Inferior parietal cortex (tissue), 1 donor: ENCODE results near the gene FABP1.

ENCODE experiments used
- DNase-seq: peaks from one replicate; pipeline ENCODE4 v3.0.0-alpha.2; 2016; ENCODE audit errors: extremely low spot score

FABP1 gene

GRCh38 chr2:88137833-88138232 lies 10.0 kb upstream of the FABP1 start:
- DNase-seq = no peak

DNA sequence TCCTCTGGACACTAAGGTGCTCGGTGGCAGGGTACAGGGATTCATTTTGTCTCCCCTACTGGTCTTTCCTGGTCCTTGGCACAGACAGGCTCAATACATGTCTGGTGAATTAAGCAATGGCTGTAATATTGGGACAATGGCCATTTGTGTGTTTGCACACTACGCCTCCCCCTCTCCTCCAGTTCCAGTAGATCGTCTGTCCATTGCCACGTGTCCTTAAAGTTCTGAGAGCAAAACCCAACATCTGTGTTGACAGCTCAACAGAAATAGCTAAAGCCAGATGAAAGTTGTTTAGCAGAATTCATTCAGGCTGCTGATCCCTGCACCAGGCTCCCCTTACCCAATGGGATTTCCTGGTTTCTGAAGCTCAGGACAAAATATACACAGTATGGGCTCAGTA lies 9.0 kb upstream of the FABP1 start:
- DNase-seq = peak; percentile 61

DNA sequence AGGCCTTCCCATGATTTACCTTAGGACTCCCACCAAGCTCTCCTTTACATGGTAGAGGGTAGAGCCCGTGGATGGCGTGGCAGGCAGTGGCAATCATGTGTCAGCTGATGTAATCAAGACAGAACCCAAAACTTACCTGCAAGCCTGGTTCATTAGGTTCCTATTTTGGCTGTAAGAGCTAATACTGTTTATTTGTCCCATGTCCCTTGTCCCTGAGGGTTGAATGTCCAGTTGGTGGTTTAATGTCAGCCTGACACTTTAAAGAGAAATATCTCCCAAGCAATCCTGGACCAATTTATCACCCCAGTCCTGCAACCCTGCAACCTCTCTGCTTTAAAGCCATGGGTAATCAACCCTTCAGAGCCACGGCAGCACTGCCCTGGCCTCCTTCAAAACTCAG lies 6.0 kb upstream of the FABP1 start:
- DNase-seq = no peak

DNA sequence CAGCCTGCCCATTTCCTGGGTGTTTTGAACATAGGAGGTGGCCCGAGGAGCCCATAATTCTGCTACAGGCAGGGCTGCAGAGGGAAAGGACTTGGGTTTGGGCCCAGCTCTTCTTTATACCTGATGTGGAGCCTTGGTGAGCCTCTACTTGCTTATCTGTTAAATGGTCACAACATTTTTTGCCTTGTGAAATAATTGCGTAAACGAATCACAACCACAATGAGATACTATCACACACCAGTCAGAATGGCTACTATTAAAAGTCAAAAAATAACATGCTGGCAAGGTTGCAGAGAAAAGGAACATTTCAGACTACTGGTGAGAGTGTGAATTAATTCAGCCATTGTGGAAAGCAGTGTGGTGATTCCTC lies 4.1 kb upstream of the FABP1 start:
- no peak for DNase-seq

GRCh38 chr2:88131201-88131998 lies 3.5 kb upstream of the FABP1 start:
- DNase-seq = no peak

- DNase-seq = no peak
Observed at GRCh38 chr2:88129313-88129959, 1.6 kb upstream of the FABP1 start.

- DNase-seq = no peak
Observed at GRCh38 chr2:88128654-88129312, 921 bp upstream of the FABP1 start.

DNA sequence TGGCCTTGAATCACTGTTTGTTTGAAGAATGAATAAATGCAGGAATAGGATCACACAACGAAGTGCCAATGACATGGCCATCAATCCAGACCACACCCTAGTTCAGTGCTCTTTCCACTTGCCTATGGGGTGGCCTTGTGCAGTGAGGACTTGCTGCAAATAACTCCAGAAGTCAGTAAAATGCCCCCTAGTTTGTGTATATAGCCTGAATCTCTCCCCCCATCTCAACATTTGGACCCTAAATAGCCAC lies 299 bp downstream of the FABP1 start:
- DNase-seq = no peak

DNA sequence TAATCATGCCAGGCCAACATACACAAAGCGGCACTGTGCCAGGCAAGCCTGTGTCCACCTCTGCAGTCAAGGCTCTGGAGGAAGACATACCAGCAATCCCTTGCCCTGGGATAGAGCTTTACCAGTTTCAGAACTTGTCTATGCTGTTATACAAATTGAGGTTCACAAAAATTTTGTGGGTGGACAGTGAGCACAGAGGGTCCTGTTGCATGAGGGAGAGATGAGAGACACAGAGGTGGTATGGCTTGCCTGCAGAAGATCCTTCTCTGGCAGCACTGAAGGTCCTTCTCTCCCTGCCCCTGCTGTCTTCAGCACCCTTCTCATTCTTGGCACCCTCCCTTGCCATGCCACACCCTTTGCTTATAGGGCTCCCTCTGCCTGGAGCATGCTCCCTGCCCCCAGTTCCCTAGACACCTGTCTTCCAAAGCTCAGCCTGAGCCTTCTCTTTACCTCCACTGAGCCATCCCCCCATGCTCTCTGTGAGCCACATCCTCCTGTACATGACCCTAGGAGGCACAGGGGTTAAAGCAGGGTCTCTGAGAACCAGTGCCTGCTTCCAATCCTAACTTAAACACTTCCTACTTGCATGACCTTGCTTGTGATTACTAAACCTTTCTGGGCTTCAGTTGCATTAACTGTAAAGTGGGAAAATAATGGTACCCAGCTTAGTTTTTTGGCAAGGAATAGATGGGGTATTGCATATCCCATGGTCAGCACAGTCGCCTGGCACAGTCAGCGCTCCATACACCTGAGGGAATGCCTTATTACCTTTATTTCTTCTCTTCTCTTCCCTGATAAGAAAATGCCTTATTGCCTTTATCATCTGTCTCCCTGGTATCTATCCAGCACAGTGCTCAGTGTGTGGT lies 857 bp downstream of the FABP1 start:
- DNase-seq = no peak

- no peak for DNase-seq
Observed at GRCh38 chr2:88125924-88126771, 1.7 kb downstream of the FABP1 start.

DNA sequence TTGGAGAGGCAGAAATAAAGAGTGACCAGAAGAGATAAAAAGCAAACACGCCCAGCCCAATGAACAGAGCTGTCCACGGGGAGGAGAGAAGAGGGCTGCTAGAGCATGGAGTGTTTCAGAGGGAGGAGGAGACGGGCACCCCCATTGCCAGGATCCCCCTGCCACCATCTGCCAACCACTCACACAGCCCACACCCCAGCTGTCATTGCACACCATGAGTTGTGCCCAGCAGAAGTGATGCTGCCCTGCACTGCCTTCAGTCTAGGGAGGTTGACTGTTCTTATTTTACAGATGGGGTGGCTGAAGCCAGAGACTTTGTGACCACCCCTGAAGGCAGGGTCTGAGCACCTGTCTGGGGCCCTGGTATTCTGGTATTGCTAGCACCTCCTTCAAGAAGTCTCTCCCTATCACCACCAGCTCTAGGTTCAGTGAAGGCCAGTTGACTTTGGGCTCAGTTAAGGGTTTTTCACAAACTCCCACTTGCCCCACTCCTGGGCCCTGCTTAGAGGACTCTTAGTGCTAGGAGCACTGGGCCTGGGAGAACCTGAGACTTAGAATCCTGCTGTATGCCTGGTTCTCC lies 2.4 kb downstream of the FABP1 start:
- no peak for DNase-seq

DNA sequence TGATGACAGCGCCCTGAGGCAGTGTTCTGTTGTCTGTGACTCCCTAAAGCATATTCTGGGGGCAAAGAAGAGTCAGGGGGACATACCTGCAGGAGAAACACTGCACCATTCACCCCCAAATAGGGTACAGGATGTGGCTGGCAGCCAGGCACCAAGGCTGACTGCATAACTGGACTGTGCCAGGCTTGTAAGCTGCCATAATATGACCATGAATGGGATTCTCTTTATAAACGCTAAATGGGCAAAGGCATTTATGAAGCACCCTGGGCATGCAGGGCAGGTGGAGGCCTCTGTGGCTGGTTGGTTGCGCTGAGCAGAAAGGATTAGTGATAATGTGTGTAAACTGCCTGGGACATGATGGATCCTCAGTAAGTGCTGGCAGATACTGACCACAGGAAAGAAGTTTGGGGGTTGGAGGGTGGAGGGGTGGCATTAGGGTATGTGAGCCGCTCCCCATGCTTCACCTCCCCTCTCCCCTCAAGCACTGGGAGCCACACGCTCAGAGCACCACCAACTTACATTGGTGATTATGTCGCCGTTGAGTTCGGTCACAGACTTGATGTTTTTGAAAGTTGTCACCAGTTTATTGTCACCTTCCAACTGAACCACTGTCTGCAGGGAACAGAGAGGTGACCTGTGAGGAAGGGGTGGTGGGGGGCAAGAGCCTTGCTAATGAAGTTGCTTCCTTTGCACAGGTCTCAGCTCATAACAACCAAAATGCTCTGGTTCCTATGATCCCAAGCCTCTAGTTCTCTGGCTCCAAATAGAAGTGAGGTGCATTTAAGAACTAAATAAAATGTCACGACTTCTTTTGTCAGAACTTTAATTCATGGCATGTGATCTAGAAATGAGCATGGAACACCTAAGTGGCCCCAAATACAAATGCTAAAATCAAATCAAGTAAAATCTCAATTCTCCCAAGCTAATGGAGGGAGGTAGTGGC lies 3.6 kb downstream of the FABP1 start:
- DNase-seq = no peak

- DNase-seq = no peak
Observed at GRCh38 chr2:88123164-88123974, 4.5 kb downstream of the FABP1 start.

DNA sequence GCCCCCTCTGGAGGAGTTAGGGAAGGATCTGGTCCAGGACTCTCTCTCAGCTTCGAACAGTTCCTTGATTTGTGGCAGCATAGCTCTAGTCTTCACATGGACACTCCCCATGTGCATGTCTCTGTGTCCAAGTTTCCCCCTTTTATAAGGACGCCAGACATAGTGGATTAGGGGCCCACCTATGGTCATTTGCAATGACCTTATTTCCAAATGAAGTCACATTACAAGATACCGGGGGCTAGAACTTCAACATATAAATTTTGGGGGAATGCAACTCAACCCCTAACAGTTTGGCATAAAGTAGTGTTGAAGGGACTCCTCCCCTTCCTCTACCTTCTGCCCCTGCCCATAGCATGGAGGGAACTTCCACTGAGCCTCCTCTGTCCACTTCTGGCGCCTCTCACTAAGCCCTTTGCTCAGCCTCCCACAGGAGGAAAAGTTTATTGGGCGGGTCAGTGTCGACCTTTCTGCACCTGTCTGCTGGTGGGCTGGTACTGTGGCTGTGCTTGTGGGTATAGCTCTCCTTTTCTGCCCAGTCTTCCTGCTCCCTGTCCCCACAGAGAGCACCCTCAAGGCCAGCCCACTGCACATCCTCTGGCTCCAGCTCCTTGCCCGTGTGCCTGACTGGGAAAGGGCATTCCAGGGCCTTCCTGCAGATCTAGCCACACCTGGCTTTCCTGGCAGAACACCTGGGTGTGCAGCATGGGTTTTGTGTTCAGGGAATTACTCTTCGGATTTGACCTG lies 5.5 kb downstream of the FABP1 start:
- no peak for DNase-seq

GRCh38 chr2:88121678-88122077 lies 6.2 kb downstream of the FABP1 start:
- DNase-seq = no peak

GRCh38 chr2:88117973-88118372 lies 9.9 kb downstream of the FABP1 start:
- DNase-seq = no peak

GRCh38 chr2:88116669-88117432 lies 11.0 kb downstream of the FABP1 start:
- DNase-seq = no peak
